Jurkat, Clone E6-1 (cell line): ENCODE results near the gene MAML2.

Source experiments
- DNase-seq: peaks from one replicate; pipeline ENCODE4 v3.0.0-alpha.2; 2011; ENCODE audit warnings: low read depth, low spot score
- H3K4me3 ChIP-seq: 2 replicates; pipeline ENCODE4 v1.5.1; 2011; ENCODE audit warnings: mild to moderate bottlenecking, low read length, control low read depth, moderate library complexity

The MAML2 gene

DNA sequence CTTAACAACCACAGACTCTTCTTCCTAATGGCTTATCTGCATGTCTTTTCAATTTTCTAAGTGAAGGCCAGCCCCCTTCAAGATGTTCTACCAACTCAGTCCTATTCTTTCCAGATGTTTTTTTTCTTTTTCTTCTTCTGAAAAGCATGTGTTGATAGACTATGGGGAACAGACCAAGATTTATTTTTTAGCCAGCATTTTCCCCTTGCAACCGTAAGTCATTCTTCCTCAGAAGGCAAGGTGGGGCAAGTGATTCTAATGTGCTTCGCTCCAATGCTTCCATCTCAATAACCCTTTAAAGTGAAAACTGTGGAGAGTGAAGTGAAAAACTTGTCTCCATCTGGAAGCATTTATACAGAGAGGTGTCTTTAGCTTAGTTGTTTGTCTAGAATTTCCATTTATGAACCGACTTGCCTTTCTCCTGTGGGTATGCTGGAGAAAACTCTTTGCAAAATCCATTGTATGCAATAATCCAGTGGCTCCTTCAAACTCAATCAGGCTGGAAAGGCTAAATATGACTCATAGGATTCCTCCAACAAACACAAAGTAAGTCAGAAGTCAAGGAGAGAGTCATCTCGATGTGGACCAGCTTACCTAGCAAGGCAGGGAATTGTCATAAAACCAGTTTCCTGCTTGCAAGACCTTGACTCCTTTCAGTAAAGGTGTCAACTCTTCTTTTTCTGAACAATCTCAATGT is 83.7 kb downstream of the MAML2 start:
- DNase-seq = no peak
- H3K4me3 ChIP-seq = no peak overlapping the region

DNA sequence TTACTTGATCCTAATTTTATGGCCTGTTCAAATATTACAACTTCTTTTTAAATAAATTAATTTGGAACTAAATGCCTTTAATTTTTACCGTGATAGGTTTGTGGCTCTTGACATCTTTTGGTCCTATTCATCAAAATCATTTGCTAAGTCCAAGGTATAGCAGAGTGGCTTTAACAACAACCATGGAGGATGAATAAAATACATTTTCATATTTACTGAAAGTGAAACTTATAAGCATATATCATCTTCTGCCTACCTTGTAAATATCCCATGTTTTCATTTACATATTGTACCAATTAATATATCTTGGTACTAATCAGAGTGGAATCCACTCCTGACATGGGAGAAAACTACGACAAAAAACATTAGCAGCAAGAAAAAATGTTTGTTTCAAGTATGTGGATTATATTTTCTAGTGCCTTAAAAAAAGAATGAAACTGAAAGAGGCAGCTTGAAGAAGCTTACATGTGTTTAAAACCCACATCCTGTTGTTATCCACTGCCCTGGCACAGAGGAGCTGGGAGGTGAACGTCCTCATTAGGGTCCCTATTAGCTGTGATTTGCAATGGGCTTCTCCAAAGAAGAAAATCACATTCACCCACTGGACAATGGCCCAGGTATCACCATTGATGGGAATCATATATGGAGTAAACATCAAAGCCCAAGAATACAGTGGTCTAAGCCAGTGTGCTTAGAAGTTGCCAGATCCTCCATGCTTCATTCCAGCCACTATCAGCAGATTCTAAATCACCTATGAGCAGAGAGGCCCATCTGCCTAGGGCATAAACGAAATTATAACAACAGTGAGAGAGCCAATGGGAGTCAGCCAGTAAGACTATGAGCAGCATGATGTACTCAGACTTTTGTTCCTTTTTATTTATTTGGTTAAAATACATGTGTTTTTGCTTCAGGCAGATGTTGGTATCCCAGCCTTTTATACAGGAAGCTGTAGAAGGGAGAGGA is 84.7 kb downstream of the MAML2 start:
- no peak overlapping the region; the same call in 1 of the 2 replicates for H3K4me3 ChIP-seq
- peak; percentile 66 for DNase-seq

DNA sequence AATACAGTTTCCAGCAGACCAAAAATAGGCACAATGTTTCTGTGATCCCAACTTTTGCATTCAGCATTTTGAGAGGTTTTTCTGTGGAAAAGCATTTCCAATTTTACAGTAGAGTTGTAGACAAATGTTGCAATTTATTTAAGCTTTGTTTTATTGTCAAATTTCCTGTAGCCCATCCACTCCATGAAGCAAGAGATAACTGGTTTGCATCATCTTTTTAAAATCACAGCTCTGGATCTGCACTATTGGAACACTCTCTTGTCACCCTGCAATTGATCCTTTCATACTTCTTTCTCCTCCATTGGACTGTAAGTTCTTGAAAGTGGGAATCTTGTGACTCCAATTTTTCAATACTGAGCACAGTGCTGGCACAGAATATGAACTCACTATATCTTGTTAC is 86.0 kb downstream of the MAML2 start:
- no peak for DNase-seq
- no peak overlapping the region for H3K4me3 ChIP-seq

DNA sequence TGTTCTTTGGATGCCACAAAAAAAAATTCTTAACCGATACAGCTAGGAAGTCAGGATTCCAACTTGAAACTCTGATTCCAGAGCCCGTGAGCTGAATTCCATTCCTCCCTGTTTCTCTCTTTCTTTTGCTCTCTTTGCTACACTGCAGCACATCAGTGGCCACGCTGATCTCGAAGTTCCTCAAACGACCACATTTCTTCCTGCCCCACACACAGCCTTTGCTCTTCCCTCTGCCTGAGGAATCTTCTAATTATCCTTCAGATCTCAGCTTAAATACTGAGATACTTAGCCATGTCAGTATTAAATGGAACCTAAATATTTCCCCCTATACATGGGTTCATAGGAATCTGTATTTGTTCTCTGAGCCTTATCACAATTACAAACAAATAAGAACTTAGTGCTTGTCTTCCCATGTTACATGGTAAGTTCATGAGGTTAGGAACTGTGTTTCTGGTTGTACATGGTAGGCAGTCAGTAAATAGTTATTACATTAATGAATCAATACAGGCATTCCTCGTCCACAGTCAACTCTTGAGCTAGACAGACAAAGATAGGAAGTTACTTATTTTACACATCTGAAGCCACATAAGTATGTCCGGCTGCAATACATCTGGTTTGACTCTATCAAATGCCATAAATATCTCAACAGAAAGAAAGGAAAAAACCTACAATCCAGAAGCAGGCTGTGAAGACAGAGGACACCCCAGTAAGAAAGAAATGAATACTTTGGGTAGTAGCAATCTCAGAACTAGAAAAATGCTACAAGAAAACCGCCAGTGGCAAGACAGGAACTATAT is 86.6 kb downstream of the MAML2 start:
- DNase-seq = no peak
- H3K4me3 ChIP-seq = no peak overlapping the region

DNA sequence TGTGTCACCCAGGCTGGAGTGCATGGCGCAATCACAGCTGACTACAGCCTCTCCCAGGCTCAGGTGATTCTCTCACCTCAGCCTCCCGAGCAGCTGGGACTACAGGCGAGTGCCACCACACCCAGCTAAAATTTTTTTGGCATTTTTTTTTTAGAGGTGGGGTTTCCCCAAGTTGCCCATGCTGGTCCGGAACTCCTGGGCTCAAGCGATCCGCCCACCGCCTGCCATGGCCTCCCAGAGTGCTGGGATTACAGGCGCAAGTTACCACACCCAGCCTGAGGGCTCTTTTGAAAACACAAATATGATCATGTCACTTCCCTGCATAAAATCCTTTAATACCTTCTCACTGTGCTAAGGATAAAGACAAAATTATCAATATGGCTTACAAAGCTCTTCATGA is 88.1 kb downstream of the MAML2 start:
- no peak overlapping the region for H3K4me3 ChIP-seq
- DNase-seq = no peak

DNA sequence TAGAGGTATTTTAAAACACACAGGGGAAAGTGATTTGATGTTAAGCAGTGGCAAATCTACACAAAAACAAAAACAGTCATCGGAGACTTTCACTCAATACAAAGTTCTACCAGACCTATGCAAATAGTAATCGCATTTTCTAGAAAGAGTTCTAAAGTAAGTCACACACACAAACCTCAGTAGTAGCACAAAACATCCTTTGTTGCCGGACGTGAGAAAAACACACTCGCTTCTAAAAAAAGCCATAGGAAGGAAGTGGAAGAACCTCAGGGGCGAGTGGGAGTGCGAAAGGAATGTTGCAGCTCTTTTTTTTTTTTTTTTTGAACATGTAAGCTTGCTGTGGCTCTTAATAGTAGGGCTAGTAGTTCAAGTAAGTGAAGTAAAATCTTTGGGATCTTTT is 88.9 kb downstream of the MAML2 start:
- peak; percentile 50 for DNase-seq
- H3K4me3 ChIP-seq = no peak overlapping the region; the same call in 1 of the 2 replicates

DNA sequence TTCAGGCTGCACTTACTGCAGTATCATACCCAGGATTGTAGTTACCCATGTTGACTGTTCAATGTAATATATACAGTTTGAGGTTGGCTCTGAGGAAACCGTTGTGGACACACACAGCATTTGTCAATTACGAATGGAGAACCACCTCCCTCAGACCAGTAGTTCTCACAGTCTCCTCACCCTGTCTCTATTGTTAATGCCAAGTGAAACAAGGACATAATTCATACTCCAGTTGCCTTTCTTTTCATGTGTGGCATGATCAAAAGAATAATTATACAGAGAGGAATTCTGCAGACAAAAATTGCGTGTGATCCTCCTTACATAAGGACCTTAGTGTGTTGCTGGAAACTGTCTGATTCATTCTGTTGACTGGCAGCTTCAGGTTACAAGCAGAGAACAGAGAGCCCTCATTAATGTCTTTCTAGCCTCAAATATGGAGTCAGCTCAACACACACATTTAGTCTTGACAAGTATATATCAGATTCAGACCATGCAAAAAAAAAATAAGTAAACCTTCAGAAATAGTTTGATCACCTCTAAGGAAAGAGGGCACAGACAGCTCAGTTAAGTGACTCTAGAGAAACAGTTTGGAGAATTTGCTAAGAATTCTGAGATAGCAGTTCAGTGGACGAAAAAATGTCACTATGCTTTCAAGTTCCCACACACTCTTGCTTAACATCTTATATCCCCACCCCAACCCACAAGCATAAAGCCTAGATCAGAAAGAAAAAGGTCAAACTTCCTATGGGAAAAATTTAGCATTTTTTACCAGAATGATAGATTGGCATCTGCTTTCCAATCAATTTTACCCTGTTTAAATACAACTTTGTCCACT is 96.1 kb downstream of the MAML2 start:
- H3K4me3 ChIP-seq = no peak overlapping the region
- DNase-seq = no peak

DNA sequence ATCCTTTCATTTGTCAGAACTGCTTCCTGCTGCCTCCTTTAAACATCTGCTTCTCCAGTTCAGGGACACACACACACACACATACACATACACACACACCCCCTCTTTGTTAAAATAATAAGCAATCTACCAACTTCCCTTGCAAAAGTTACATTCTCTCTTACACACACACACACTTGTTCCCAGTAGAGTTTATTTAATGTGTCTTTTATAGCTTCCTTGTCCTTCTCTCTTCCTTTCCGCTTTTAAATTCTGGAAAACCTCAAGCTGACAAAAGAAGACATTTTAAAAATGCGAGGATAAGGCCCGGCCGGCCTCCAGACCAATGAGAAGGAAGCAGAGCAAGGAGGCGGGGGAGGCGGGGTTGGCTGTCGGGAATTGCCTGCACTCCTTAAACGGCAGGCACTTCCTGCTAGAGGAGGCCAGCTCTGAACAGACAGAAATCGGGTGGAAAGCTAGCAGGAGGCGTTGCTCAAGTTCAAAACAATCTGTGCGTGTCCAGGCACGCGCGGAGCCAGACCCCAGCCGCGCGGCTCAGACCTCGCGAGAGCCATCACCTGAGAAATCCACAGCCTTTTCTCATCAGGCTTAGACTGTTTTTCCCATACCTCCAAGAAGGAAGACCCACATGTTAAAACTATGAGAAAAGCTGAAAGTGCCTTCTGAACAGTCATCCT is 99.9 kb downstream of the MAML2 start:
- no peak for DNase-seq
- no peak overlapping the region for H3K4me3 ChIP-seq

DNA sequence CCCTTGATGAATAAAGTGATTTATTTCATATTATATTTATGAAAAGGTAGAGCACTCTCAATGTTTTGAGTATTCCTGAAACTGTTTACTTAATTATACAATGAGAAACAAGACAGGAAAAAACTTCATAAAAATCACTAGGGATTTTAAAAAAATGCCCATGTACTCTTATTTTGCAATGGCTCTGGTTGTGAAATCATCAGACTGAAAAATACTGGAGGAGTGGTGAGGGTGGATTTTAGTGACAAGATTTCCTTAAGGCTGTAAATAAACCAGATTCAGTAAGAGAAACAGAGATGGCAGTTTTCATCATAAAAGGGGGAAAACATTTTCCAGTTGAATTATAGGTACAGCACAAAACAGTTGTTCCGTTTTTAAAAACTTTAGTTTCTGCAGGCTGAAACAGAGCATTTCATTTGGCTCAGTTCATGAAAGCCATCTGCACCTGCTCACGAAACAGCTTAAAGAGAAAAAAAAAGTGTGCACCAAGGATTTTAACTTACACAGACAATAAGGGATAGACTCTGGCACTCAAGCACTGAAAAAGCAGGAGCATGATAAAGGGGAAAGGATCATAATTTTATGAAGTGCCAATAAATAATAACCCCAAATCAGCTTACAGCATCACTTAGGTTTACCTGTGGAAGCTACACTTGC is 100.7 kb downstream of the MAML2 start:
- H3K4me3 ChIP-seq = no peak overlapping the region
- DNase-seq = no peak

DNA sequence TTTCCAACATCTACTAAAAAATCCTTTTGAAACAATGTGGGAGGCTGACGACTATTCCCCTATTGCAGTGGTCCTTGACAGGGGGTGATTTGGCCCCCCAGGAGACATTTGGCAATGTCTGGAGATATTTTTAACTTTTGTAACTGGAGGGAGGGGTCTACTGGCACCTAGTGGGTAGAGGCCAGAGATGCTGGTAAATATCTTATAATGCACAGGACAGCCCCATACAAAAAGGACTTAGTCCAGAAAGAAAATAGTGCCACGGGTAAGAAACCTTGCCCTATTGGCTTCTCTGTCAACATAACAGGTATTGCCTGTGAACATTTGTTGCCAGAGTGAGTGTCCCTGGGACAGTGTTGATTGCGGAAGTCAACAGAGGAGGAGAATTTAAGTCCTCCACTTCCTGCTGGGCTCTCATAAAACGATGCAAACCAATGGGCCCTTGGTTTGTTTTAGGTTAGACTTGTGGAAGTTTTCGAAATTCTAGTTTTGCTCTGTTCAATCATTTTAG is 101.6 kb downstream of the MAML2 start:
- H3K4me3 ChIP-seq = no peak overlapping the region
- DNase-seq = no peak

DNA sequence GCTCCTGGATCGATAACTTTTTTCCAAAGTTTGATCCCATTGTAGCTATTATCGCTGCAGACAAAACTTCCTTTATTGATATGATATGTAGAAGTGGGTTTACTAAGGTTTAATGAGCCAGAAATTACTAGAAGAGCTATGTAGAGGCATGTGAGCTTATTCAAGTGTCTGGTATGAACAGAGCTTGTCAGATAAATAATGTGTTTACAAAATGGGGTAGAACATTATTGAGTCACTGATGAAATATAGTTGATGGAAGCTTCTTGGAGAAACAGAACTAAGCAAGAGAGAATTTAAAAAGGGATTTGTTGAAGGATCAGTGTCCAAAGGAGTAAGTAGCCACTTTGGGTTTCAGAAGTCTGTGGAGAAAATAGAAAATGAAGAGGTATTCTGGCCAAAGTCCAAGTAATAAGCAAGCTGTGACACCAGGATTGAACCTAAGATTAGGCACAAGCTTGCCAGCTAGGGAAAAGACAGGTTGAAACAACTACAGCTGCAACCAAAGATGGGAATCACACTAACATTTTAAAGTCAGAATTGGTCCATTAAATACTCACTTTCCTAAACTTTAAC is 104.3 kb downstream of the MAML2 start:
- no peak overlapping the region for H3K4me3 ChIP-seq
- DNase-seq = no peak

DNA sequence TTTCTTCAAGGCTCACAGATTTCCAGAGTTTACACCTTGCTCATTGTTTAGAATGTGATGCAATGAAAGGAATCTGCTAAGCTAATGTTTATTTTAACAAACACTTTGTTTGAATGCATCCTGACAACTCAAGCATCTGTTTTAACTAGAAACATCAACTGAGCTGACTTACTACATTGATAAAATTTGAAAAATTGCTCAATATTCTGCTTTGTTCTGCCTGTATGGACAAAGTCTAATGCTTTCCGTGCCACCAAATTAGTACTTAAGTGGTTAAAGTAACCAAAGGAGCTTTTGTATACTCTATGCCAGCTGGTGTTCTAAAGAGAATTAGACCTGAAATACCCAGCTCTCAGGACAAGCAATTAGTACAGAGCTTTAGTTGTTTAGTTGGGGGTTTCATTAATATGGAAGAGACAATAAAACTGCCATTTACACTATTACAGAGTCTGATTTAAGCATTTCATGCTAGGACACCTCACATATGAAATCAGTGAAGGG is 105.2 kb downstream of the MAML2 start:
- DNase-seq = no peak
- H3K4me3 ChIP-seq = no peak overlapping the region

DNA sequence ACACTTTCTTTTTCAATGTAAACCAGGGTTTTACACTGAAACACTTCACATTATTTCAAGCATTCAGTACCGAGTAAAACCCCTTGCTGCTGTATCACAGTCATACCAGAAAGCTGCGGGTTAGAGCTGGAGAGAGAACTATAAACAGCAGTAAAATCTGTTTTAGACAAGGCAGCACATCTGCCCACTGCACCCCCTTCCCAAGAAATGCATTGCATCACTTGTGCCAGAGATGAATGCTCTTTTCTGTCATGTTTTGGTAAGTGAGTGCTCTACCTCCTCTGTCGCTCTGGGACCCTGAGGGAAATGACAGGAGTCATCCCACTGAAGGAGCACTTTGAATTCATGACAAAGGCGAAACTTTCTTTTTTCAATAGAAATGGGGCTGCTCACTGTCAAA is 107.2 kb downstream of the MAML2 start:
- DNase-seq = no peak
- H3K4me3 ChIP-seq = no peak overlapping the region

DNA sequence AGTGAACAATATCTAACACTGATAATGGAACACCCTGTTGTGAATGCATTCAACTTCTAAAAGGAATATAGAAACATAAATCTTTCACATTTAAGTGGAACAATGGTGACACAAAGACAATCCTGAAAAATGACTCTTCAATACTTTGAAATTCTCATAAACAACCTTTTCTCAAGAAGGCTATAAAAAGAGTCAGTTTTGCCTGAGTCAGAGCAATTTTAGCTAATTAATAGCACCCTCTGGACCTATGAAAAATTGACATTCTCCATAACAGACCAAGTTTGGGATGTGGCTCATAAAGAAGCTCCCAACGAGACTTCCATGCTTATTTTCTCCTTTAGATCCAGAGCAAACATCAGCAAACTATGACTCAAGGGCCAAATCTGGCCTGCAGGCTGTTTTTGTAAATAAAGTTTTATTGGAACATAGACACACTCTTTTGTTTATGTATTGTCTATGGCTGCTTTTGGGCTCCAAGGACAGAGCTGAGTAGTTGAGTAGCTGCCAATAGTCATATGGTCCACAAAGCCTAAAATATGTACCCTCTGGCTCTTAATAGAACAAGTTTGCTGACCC is 108.0 kb downstream of the MAML2 start:
- DNase-seq = no peak
- H3K4me3 ChIP-seq = no peak overlapping the region

DNA sequence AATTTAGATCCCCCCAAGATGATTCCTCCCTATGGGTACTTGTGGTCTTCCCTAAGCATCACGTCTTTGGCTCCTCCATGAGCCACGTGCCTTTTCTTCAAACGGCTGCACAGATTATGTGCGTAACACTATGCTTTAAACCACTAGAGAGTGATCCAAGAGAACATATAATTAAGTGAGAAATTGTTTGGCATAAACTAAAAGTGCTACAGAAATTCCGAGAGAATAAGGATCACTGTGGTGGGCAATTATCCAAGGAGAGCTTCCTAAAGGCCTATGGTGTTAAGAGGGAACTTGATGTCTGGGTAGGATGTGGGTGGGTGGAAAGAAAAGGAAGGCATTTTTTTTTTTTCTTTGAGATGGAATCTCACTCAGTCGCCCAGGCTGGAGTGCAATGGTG is 110.9 kb downstream of the MAML2 start:
- no peak overlapping the region for H3K4me3 ChIP-seq
- no peak for DNase-seq

DNA sequence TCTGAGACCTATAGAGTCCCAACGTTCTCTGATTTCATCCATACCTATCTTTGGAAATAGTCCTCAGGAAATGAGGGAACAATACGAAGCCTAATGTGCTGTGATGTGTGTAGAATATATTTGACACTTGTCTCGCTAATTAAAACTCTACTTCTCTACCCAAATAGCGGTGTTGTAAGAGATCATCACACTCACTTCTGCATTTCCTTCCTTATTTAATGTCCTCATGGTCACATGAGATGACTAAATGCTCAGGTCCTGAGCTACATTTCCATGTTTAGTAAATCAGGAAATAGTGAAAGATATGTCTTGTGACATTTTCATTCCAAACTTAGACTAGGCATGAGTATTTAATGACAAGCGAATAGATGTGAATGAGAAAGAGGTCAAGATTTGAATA is 112.3 kb downstream of the MAML2 start:
- DNase-seq = no peak
- no peak overlapping the region for H3K4me3 ChIP-seq
